Prostate gland (tissue), 2 donors: ENCODE data around the gene CDYL.

ENCODE experiments used
- CTCF ChIP-seq, 4 experiments: fragments of 200-600 bp in 2 of 4; fragments of 450-650 bp in 2 of 4; sonication (generic) in 2 of 4; IDR thresholded peaks; 1 replicate in 3 of 4; 2 replicates in 1 of 4; pipeline ENCODE4 v1.5.1; 2016 to 2019; ENCODE audit warnings: antibody characterized with exemption in 4 of 4, mild to moderate bottlenecking in 2 of 4, moderate library complexity in 2 of 4
- POLR2A ChIP-seq: fragments of 450-650 bp; IDR thresholded peaks from one replicate; pipeline ENCODE4 v1.6.1; 2016; ENCODE audit warnings: antibody characterized with exemption, mild to moderate bottlenecking

GRCh38 chr6:4932228-4932903, 156.2 kb downstream of the CDYL start:
- TF ChIP-seq CTCF (IDR thresholded peaks at IDR 0.05), result no peak
- no peak for TF ChIP-seq POLR2A
